GM18502 (cell line): ENCODE data around the gene PWP2.
"Not testable (repeated sequence)": the region's sequence is repeated elsewhere in the genome, so short reads cannot be mapped to it uniquely, and the experiment has no call there.

Source experiments
- ATAC-seq: cut with Tn5 transposase; IDR thresholded peaks from one replicate; pipeline ENCODE4 v1.9.1; 2021; ENCODE audit warnings: mild to moderate bottlenecking; ENCODE audit not compliant: unreplicated experiment, poor library complexity

PWP2 gene

GRCh38 chr21:44159349-44160297 lies 52.4 kb downstream of the PWP2 start:
- ATAC-seq, result not testable (repeated sequence)

- ATAC-seq, result not testable (repeated sequence)
These were observed 53.1 kb downstream of the PWP2 start for GRCh38 chr21:44160298-44160672.

GRCh38 chr21:44160821-44161220 lies 53.6 kb downstream of the PWP2 start:
- not testable (repeated sequence) for ATAC-seq

GRCh38 chr21:44163167-44163653 lies 56.0 kb downstream of the PWP2 start:
- not testable (repeated sequence) for ATAC-seq

- ATAC-seq, result not testable (repeated sequence)
These were observed 58.7 kb downstream of the PWP2 start for GRCh38 chr21:44165933-44166332.

GRCh38 chr21:44167527-44167926 lies 60.3 kb downstream of the PWP2 start:
- ATAC-seq, result not testable (repeated sequence)

- ATAC-seq, result not testable (repeated sequence)
These were observed 63.1 kb downstream of the PWP2 start for GRCh38 chr21:44170326-44170725.

GRCh38 chr21:44170863-44171262 lies 63.7 kb downstream of the PWP2 start:
- ATAC-seq, result not testable (repeated sequence)

- not testable (repeated sequence) for ATAC-seq
These were observed 64.9 kb downstream of the PWP2 start for GRCh38 chr21:44171962-44172572.

GRCh38 chr21:44172741-44173140 lies 65.5 kb downstream of the PWP2 start:
- ATAC-seq, result not testable (repeated sequence)

- not testable (repeated sequence) for ATAC-seq
These were observed 68.0 kb downstream of the PWP2 start for GRCh38 chr21:44175189-44175588.

GRCh38 chr21:44176127-44176526 lies 68.9 kb downstream of the PWP2 start:
- ATAC-seq, result not testable (repeated sequence)
